Middle frontal gyrus (tissue), 1 donor: ENCODE data around the gene ZNF740.

Source experiments
- DNase-seq: peaks from one replicate; pipeline ENCODE4 v3.0.0-alpha.2; 2015; ENCODE audit warnings: low spot score; ENCODE audit errors: extremely low spot score

The ZNF740 gene

DNA sequence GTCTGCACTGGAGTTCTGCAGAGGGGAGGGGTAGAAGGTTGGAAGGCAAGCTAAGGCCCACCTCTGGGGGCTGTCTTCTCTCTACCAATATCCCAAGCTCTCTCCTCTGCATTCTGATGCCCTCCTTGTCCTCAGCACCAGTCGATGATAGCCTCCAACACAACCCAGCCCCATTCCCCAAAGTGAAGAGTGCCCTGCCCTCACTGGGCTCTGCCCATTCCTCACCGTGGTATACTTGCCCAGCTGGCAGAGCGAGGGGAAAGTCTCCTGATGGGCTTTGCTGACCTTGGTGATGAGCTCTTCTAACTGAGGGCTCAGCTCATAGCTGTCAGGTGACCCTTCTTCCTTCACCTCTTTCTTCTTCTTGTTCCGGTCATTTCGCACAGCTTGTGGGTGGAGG, 33.7 kb downstream of the ZNF740 start:
- no peak for DNase-seq

DNA sequence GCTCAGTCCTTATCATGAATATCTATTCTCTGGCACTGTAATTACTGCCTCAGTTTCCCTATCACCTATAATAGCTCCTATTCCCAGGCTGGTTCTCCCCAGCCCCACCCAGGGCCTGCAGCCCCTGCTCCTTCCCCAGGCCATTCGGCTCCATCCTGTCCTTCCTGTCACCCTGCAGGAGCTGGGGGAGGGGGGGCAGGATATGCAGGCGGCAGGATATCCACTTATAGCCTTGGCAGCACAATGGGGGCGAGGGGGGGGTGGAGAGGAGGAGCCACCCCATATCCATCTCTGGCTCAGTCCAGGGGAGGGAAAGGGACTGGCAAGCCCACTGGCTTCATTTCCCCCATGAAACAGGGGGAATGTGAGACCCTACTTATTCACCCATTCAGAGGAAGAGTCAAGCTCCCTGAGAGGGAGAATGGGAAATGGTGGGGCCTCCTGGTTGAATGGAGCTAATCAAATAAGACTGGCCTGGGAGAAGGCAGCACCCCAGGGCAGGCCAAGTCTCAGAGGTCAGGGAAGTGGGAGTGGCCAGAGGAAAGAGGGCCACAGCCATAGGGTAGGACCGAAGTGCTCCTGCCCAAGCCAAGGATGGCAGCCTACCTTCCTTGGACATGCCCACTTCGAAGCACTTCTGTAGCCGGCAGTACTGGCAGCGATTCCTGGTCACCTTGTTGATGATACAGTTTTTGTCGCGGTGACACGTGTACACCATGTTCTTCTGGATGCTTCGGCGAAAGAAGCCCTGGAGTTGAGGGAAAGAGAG, 34.3 kb downstream of the ZNF740 start:
- no peak for DNase-seq

DNA sequence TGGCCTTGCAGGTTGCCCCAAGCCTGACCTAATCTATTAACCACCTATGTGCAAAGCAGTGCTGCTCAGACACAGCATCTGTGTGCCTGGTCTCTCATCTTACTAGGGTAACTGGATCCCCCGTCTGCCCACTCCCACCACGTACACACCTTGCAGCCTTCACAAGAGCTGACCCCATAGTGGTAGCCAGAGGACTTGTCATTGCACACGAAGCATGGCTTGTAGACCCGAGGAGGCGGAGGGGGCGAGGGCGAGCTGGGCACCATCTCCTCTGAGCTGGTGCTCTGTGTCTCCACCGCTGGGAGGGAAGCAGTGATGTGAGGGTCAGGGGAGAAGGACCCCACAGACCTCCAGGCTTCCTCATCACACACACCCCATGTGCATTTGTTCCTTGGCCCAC, 35.0 kb downstream of the ZNF740 start:
- DNase-seq = no peak

DNA sequence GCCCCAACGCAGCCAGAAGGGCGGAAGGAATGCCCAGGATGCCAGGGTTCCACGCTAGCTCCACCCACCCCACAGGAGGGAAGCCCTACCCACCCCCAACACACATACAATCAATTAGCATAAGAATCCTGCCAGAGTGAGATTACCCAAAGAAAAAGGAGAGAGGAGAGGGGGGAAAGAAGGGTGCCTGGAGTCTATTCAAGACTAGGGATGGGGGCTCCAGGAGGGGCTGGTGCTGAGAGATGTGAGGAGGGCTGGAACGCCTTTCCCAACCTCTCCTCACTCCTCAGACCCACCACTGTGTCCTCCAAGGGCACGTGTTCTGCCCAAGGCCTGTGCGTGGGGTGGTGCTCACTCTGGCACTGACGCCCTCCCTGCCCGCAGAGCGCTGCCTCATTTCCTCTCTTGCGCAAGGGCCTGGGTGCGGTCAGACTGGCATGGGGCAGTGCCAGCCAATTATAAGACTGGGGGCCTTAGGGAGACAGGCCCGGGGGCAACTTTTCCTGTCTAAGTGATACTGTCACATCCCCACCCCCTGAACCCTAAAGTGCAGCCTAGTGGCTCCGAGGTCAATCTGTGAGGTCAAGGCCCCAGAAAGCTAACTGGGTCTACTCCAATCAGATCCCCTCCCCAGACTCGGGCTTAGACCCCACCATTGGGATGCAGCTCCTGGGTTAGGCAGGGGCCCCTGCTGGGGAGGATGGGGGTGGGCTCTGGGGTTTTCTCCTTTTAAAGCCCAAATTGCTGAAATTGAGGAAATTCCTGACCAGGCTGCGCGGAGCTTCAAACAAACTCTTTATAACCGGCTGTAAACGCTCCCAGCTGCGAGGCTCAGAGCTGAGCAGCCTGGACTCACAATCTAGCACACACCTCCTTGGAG, 36.8 kb downstream of the ZNF740 start:
- no peak for DNase-seq

DNA sequence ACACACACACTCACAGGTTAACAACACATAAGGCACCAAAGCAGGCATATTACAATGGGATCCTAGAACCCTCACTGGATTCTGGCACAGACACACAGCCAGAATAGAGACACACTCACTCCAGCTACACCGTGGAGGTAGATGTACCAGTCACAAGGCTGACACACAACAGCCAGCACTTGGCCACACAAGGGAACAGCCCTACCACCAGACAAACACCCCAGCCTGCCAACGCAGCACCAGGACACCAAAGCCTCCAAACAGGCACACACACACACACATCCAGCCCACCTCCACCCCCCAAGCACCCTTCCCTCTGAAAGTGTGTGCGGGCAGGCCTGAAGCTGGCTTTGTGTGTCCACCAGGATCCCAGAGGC, 37.4 kb downstream of the ZNF740 start:
- no peak for DNase-seq

DNA sequence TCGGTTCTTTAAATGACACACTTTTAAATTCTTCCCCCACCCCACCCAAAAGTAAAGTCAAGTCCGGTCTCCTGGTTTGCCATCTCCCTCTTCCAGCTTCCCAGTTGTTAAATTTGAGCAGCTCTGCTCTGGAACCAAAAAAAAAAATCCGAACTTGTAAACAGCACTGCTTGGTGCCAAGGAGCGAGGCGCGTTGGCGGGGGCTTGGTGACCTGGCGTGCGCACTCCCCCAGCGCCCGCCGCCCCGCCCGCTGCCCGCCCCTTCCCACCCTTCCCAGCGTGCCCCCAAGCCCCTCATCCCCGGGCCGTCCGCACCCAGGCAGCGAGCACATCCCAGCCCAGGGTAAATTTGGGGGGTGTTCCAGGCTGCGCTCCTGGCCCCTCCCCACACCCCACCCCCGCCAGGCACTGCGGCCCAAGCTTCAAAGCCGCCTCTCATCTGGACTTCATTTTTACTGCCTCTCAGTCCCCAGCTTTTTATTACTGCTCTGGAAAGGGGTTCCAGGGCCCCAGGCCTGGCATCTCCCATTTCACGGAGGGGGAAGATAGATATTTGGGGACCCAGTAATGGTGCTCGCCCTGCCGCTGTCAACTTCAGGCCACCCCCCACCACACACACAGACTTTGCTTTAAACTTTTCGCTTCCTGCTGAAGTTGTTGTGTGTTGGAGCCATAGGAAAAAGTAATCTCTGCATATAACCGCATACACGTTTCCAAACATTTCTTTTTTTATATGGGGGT, 38.2 kb downstream of the ZNF740 start:
- DNase-seq = no peak

DNA sequence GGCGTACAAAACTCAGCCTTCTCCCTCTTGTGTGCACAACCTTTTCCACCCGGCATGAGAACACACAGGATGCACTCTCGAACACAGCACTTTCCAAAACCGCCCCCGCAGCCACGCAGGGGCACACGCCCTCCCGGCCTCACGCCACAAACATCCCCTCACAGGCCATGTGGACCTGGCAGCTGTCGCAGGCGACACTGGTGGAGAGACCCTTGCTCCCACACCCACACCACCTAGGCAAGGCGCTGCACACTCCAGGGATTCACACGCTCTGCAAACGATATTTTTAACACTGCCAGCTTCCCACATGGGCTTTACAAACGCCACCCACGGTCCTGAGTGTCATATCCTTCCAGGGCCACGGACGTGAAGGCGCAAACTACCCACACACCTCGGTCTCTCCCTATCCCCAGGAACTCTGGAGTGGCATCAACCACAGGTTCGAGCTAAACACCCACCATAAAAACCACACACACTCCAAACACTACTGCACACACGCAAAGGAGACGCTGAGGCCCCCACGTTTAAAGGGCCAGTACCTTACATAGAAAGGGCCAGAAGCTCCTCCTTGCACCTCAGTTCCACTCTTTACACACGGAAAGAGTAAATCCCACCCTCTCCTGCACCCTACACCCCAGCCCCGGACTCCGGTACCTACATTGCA, 38.9 kb downstream of the ZNF740 start:
- no peak for DNase-seq

DNA sequence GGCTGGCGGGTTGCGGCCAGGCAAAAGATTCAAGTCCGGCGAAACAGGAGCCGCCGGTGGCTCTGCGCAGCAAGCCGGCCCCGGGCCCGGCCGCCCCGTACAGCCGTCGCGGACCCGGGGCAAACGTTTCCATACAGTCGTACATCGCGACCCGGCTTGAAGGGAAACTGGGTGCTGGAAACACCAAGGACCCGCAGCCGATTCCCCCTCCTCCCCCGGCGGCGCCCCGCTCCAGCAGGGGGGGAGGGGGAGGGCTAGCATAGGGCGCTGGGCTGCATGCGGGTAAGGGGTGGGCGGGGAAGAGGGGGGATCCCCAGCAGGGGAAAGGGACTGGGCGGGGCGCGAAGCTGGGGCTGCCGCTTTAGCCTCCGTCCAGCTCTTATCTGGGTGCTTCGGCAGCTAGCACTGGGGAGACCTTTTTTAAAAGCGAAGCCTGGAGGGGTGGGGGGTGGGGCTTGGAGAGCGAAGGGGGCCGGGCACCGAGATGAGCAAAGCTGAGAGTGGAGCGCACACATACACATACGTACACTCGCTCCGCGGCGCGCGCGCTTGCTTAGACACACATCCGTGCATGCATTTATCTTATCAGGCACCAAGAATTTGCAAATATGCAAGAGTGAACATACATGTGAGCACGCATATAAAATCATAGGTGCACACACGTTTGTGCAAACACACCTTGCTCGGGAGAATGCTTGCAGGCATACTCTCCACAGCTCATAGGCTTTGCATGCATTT, 39.6 kb downstream of the ZNF740 start:
- no peak for DNase-seq

DNA sequence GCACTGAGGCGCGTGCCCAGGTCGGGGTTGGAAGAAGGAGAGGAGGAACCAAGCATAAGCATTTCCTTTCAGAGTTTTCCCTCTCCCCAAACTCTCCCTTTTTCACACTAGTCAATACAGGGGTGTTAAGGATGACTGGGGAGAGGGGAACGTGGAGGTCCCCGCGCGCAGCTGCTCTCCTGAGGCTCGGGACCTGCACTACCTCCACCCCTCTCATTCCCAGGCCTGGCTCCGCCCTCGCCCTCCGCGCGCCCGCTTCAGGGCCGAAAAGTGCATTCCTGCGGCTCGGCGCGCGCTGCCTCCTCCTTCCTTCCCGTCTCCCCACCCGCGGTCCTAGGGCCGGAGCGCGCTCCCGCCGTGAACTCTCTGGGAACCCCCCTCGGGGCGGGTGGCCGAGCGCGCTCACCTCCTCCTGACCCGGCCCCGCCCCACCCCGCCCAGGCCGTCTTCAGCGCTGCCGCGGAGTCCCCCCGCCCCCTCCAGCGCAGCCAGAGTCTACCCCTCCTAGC, 40.2 kb downstream of the ZNF740 start:
- peak; percentile 54 for DNase-seq

DNA sequence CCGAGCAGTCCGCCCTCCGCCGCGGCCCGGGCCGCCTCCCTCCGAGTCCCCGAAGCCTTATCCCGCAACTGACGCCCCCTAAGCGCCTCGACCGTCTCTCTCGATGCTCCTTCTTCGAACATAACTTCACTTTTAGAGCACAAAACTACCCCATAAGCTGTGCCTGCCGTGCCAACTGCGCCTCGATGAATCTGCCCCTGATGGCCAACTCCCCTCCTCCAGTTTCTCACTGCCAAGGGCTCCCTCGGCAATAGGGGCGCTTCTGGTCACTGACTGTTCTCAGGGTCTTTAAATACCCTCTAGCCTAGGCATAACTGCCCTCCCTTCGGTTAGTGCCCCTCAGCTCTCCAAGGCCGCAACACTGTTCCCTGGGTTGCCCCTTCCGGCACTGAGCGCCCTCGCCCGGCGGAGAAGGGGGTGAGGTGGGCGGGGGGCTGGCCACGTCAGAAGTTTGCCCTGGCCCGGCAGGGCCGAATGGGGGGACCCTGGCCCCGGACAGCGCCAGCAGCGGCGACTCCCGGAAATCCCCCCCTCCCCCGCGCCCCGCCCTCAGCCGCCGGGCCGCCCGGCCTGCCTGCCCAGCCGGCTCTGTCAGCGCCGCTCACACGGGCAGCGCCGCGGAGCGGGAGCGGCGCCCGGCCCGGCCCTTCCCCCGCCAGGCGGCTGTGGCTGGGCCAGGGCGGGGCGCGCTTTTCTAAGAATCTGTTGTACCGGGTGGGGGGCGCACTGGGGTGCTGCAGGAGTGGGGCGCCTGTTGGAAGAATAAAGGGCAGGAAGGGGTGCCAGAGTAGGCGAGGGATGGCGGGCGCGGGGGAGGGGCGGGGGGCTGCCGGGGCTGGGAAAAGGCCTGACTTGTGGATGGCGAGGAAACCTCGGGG, 40.9 kb downstream of the ZNF740 start:
- DNase-seq = no peak

DNA sequence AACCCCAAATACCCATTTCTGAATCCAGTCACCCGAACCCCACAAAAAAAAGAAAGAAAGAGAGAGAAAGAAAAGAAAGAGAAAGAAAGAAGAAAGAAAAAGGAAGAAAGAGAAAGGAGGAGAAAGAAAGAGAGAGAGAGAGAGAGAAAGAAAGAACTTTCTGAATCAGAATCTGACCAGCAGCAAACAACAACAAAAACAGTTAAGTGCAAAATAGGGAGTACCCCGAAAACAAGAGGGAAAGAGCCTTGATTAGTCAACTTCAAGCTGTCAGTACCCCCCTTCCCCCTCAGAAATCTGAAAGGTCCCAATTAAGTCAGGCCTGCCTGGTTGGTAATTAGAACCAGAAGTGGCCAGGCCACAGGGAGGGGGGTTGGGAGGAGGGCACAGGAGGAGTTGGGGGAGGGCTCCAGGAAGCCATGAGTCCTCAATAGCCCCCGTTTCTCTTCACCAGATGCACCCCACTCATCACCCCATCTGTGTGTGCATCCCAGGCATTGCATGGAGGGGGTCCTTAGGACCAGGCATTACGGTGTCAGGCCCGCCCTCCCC, 41.7 kb downstream of the ZNF740 start:
- DNase-seq = no peak

DNA sequence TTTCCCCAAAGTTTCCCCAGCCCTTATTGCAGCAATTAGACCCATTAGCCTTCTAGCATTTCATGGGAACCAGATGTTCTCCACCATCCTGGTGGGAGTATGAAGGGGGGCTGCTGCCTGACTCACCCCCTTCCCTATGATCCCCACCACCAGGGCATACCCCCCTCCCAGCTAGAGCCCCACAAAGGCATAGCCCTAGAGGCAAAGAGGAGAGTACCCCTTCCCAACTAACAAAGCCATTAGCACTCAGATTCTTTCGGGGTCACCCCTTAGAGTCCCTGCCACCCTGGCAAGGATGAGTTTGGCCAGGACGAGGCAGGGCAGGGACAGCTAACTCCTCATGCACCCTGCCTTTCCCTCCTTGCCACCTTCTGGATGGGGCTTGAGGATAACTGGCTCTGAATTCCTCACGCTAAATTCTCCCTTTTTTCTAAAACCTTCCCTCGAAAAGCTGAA, 42.3 kb downstream of the ZNF740 start:
- no peak for DNase-seq

DNA sequence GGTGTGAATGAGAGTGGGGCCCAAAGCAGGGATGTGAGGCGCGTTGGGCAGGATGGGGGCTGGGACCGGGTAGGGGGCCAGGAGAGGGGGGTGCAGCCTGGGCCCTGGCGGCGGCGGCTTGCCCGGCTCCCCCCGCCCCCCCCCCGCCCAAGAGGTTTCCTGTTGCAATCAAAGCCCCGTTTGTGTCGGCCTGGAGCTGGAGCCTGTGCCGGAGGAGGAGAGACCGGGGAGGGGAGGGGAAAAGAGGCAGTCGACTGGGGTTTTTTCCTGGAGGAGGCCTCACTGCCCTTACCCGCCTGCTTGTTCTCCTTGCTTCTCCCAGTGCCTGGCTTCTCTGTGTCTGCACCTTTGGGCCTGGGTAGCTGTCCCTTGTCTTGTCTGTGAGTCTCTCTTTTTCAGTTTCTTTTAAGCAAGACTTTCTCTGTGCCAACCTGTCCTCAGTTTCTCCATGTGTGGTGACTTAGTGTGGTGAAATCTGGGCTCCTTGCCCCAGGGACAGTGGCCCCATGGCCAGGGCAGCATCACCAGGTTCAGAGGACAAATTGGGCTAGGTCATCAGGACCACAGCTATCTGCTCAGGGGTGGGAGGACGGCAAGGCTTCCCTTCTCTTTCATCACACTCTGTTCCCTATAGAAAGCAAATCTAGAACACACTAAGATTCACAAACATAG, 43.0 kb downstream of the ZNF740 start:
- DNase-seq = no peak

DNA sequence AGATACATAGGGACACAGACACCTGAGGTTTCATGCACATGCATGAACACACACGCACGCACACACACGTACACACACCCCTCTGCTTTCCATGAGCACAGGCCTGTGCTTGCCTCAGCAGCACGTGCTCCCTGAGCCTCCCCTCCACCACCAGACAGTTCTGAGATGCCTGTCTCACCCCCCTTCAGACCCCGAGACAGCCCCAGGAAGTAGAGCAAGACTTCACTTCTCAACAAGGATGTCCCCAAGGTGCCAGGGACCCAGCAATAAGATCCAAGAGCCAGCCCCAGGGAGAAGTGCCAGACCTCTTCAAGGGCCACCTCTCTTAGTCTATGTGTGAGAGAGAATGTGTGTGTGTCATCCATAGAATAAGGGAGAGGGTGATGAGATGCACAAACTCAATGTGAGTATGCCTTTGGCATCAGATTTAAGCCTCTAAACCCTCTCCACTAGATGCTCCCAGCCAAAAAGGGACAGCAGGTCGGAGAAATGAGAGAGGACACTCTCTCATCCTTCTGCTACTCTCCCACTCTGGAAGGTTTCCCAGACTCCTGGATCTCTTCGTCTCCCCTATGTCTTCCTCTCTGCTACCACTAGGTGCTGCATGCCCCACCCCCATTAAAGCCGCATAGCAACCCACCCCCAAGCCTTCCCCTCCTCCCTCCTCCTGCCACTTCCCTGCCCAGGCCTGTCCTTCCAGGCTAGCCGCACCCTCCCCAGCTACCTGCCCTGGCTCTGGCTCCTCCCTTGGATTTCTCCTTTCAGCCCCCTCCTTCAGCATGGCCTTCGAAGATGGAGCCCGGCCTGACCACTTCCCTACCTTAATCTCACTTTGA, 43.8 kb downstream of the ZNF740 start:
- no peak for DNase-seq

DNA sequence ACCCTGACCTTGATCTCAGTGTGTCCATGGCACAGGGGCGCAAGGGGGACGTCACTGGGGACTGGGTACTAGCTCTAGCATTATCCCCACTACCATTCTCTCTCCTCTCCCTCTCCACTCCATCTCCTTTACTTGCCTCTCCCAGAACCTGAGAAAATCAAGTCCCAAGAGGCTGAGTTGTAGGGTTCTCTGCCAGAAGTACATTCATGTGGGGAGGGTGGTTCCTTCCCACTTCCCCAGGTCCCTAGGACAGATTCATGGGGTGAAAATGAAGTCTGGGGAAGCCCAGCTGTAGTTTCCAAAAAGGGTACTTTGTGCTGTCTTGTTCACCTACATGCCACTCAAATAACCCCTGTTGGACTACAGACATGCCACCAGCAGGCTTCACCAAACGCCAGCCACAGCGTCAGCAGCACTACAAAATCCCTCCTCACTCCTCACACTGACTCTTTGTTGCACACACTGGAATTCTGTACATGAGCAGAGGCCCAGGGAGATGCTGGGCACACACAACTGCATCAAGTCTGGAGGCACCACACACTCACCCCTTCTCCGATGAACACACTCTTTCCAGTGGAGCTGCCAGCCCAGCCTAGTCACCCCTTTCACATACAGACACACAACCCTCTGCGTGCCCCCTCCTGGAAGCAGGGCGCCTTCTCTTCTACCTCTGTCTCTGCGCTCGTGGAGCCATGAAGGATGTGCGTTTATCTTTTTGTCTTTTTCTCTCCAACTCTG, 44.5 kb downstream of the ZNF740 start:
- no peak for DNase-seq

DNA sequence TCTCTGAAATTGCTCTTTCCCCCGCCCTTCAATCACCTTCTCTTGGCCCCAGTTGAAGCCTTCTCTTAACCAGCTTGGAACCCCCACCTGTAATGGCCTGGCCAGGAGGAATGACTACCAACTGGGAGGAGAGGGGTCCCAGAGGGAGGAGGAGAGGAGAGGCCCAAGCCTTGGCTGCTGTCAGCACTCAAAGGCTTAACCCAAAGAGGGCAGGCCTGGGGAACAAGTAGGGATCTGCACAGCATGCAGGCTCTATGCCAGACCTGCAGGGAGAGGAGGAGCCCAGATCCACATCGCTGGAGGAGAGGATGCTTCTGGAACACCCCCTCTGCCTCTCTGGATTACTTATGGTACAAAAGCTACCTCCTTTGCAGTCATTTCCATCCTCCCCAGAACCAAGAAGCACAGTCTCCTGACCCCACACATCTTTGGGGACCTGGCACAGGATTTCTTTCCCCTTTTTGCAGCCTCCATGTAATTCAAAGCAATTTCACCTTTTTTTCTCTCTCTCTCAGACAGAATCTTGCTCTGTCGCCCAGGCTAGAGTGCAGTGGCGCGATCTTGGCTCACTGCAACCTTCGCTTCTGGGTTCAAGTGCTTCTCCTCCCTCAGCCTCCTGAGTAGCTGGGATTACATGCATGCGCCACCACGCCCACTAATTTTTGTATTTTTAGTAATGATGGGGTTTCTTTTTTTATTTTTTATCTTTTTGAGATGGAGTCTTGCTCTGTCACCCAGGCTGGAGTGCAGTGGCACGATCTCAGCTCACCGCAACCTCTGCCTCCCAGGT, 45.3 kb downstream of the ZNF740 start:
- no peak for DNase-seq
